ENCODE results near the gene NEK7.

Gene NEK7

DNA sequence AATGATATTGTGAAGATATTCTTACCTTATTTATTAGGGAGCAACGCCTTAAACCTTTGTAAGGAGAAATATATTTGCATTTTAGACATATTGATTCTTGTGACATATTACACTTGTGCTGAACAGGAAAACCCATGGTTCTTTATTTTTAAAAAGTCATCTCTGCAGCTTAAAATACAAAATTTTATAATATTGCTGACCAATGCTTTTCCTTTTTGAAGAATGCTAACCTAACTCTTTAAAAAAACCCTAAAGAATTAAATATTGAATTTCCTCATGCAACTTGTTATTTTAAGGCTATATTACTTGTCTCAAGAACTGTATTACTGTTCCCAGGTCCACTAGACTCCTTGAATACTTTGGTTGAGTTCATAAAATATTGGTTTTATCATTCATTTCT, 99.0 kb downstream of the NEK7 start:
- DNase-seq (ENCODE audit: low read depth), result no peak

DNA sequence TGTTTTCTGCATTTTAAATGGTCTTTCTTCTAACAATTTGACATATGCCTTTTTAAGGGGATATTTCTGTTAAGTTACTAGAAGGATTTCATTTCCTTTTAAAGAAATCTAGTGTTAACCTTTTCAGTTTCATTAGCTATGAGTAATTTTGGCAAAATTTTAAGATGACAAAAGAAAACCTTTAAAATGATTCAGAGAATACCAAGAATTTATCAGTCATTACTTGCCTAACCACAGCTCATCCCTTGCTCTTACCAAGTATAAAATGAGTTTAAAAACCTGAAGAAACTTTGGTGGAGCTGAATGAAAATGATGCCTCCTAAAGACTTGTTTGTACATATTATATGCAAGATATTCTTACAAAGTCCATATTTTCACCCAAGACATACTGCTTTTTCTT, 101.7 kb downstream of the NEK7 start:
- DNase-seq (ENCODE audit: low read depth), result peak; percentile 82

DNA sequence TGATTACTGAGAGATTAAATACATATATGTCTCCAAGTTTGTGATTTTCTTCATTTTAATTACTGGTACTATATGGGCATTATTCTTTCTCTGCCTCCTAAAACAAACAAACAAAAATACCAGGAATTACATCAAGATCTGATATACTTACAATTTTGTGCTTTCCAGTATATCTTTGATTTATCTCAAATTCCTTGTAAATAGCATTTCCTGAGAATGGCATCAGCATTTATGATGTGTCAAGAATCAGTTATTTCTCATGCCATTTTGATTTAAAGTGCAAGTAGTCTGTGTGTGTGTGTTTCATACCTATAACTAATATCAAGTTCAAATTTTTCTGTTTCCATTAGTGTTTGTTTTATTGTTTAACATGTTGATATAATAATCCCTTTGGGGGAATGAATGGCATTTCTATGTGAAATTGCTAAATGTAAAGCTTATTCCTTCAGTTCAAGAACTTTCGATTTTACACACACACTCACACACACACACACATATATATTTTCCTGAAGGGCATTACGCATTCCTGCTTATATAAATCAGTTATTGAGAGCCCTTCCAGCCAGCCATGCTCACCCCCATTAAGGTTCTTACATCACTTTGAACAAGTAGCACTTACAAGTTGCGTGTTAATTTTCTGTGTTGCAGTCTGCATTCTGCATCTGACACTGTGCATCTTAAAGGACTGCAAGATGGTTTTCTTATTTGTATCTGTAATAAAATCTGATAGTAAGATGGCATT, 102.7 kb downstream of the NEK7 start:
- no peak for DNase-seq (ENCODE audit: low read depth)

- no peak for DNase-seq (ENCODE audit: low read depth)
Measured at GRCh38 chr1:198261886-198262285, 105.1 kb downstream of the NEK7 start.

DNA sequence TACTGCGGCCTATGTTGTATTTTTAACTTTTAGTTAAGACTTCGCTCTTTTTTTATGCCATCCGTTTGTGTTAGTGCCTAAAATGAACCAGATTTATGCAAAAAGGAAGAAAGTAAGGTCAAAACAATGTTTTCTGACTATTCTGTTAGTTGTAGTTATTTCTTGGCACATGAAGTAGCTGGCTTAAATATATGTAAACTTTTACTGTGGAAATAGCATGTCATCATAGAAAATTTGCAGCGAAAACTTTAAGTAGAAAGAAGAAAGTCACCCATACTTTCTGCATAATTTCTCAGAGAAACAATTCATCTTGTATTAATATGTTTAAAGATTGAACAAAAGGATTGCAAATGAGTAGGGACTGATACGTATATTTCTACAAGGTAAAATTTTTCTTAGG, 106.4 kb downstream of the NEK7 start:
- DNase-seq (ENCODE audit: low read depth), result no peak

DNA sequence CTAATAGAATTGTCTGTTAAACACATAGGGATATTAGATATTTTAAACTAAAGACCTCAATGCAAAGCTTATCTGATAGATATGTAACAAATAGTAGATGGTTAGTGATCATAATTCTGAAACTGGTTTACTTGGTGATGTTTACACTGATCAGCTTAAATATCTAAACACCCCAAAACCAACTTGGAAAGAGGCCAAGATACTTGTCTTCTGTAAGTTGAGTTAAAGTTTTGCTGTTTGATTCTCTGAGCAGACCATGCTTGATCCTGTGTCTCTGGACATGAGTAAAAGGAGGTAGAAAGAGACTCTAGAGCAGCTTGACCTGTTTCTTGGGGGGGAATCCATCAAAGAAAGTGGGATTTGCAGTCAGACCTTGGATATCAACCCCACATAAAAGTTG, 107.5 kb downstream of the NEK7 start:
- no peak for DNase-seq (ENCODE audit: low read depth)

GRCh38 chr1:198265073-198265661, 108.4 kb downstream of the NEK7 start:
- peak; percentile 58 for DNase-seq (ENCODE audit: low read depth)

- DNase-seq (ENCODE audit: low read depth), result no peak
Measured at GRCh38 chr1:198267056-198267455, 110.3 kb downstream of the NEK7 start.

- peak; percentile 75 for DNase-seq (ENCODE audit: low read depth)
Measured at GRCh38 chr1:198267921-198268320, 111.1 kb downstream of the NEK7 start.

DNA sequence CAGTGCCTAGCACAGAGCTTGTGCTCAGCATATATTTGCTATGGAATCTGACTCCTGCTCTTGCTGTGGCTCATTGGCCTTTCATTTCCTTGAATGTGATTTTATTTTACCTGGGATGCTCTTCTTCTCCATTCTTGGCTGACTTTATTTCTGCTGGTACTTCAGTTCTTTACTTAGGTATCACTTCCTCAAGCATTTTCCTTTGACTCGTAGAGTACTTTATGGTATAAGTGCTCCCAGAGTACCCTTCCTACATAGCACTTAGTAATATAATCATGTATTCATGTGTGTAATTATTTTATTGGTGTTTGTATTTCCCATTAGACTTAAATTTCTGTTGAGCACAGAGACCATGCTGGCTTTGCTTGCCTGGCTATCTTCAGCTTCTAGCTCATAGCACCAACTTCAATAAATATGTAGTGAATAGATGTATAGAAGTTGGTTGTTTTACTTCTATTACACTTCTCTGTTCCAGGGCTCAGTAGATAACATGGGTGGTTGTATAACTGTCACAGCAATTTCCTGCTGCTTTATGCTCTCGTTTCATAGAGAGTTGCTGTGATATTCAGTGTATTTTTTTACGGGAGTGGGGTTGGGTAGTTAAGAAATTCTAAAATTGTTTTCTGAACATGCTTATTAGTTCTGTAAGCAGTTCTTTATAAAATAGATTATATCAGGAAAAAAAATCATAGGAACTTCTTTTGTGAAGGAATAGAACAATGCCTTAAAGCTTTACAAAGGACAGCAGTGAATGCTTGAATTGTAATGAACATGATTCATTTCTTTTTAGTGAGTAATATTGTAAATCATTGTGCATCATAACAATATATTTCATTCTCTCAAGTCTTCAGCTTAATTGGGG, 112.2 kb downstream of the NEK7 start:
- no peak for DNase-seq (ENCODE audit: low read depth)

DNA sequence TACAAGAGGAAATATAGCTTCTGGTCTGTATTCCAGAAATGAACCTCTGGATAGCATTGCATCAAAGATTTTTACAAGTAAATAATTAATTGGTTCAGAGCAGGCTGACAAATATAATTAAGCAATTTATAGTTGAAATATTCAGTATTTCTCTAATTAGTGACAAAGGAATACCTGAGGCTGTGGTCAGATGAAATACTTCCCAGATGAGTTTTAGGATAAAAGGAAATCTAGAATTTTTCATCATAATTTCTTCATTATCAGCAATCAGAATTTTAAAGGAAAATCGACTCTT, 112.8 kb downstream of the NEK7 start:
- no peak for DNase-seq (ENCODE audit: low read depth)

GRCh38 chr1:198270273-198270828, 113.6 kb downstream of the NEK7 start:
- no peak for DNase-seq (ENCODE audit: low read depth)

- DNase-seq (ENCODE audit: low read depth), result peak; percentile 56
Measured at GRCh38 chr1:198271467-198271866, 114.7 kb downstream of the NEK7 start.

- DNase-seq (ENCODE audit: low read depth), result peak; percentile 84
Measured at GRCh38 chr1:198272492-198272891, 115.7 kb downstream of the NEK7 start.

- DNase-seq (ENCODE audit: low read depth), result no peak
Measured at GRCh38 chr1:198273748-198274295, 117.0 kb downstream of the NEK7 start.

GRCh38 chr1:198275597-198275996, 118.8 kb downstream of the NEK7 start:
- no peak for DNase-seq (ENCODE audit: low read depth)

DNA sequence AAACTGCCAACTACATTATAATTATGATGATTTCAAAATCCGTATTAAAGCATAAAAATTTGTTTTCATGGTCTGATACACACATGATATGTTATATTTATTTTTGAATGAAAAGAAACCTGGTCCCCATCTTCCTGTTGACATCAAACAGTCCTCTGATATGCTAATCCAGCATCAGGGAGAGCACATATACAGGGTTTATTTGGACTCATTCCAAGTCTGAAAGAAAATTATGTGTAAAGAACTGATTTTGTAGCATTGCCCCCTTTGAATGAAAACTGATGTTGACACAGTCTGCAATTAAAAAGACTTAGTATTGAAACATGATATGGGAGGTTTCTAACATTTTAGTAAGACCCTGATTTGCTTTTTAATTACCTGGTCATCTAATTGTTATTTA, 119.4 kb downstream of the NEK7 start:
- no peak for DNase-seq (ENCODE audit: low read depth)

GRCh38 chr1:198278943-198279342, 122.1 kb downstream of the NEK7 start:
- DNase-seq (ENCODE audit: low read depth), result no peak

DNA sequence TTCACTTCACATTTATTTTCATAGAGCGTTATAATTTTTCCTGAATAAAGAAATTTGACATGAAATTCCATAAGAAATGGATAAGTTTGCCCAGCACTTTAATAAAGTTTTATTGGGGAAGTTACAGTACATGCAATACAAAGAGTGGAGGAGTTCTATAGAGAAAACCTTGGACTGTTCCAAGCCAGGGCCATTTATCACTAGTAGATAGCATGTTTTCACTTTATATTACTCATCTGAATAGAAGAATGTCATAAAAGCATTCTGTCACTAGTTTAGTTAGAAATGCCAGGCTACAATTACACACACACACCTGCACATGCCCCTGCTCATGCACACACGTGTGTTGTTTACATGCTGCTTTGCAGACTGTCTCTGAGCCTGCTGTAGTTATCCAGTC, 123.3 kb downstream of the NEK7 start:
- DNase-seq (ENCODE audit: low read depth), result no peak

GRCh38 chr1:198281911-198282310, 125.1 kb downstream of the NEK7 start:
- DNase-seq (ENCODE audit: low read depth), result no peak

DNA sequence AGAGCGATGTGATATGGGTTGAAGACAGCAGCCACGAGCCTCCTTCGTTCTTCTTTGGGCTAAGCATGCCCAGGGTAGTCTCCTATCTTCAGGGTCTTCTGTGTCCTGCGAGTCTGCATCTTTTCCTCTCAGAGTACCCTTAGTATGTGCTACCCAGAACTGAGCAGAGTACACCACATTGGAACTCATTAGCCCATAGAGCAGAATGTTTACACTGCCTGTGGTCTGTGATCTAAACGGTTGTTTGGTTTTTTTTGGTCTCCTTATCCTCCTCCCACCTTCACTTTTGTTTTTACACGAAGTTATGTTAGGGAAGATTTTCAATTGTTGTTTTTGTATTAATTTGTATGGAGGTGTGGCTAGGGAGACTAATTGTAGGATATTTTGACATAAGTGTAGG, 126.4 kb downstream of the NEK7 start:
- peak; percentile 54 for DNase-seq (ENCODE audit: low read depth)

DNA sequence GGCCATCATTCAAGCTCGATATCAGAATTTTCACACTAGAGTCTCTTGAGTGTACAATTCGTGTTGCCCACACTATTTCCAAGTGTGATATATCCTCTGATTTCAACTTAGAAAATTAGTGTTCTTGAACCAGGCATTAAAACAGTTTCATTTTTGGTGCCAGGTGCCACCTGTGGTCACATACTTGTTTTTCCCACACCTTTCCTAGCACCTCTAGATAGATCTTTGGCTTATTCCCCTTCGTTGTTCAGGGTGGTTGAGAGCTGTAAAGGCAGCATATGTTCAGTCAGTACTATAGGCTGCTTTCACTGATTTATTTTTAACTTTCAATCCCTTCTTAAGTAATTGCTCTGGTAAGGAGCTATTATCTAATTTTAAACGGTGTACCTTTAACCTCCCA, 131.1 kb downstream of the NEK7 start:
- no peak for DNase-seq (ENCODE audit: low read depth)
